ENCODE measurements around the gene GPHB5.
"Not testable (repeated sequence)": the region's sequence is repeated elsewhere in the genome, so short reads cannot be mapped to it uniquely, and the experiment has no call there.

The GPHB5 gene

DNA sequence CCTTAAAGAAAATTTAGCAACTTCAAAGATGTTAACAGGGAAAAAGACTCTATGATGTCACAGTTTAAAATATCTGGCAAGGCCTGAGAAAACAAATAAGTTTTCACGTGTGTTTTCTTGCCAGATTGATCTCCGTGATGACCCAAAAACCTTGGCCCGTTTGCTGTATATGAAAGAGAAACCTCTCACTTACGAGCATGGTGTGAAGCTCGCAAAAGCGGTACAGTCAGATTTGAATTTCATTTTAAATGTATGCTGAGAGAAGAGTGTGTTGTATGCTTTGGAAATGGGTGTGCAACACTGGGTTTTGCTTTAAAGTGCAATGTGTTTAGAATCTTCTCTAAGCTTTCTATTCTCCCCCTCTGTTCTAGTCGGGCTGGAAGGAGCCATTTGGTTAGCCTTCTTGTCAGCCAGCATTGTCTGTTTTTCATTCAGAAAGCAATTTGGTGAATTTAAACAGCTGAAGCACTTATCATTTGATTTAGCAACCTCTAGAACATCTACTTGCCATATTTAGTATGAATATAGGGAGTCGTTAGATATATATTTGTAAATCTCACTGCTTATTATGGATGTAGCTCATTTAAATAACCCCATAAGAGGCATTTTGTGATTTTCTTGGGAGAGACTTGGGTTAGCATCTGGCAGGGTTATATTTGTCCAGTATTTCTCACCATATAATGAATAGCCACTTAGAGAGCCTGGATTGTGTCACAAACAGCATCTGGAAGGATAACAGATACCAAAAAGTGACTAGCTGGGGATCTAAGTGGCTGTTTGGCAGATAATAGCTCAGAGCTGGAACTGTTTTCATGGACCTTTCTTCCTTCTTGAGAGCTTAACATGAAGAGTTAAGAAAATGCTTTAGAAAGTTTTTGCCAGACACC lies 35.5 kb downstream of the GPHB5 start:
- DNase-seq, result no peak
- H3K9me3 Mint-ChIP-seq, result no peaks in the 10 kb centered on the region

DNA sequence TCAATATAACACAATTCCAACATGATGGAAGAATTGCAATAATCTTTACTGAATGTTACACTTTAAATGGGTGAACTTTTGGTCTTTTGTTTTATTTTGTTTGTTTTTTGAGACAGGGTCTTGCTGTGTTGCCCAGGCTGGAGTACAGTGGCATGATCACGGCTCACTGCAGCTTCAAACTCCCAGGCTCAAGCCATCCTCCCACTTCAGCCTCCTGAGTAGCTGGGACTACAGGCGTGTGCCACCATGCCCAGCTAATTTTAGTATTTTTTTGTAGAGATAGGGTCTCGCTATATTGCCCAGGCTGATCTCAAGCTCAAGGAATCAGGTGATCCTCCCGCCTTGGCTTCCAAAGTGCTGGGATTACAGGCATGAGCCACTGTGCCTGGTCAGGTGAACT lies 38.8 kb downstream of the GPHB5 start:
- DNase-seq; H3K9me3 Mint-ChIP-seq; H3K4me3 Mint-ChIP-seq; H3K4me1 Mint-ChIP-seq (ENCODE audit: low read depth); H3K27me3 Mint-ChIP-seq; H3K36me3 Mint-ChIP-seq (ENCODE audit: low read depth); H3K27ac Mint-ChIP-seq: not testable (repeated sequence)

More for the DNA sequence above, 35.5 kb downstream of the GPHB5 start:
- no peak overlapping the region for H3K27ac Mint-ChIP-seq
- no peaks in the 10 kb centered on the region for H3K4me1 Mint-ChIP-seq (ENCODE audit: low read depth)
- no peaks in the 10 kb centered on the region for H3K36me3 Mint-ChIP-seq (ENCODE audit: low read depth)
- H3K4me3 Mint-ChIP-seq, result no peak overlapping the region
- peaks cover 5% of the 10 kb centered on the region for H3K27me3 Mint-ChIP-seq

DNA sequence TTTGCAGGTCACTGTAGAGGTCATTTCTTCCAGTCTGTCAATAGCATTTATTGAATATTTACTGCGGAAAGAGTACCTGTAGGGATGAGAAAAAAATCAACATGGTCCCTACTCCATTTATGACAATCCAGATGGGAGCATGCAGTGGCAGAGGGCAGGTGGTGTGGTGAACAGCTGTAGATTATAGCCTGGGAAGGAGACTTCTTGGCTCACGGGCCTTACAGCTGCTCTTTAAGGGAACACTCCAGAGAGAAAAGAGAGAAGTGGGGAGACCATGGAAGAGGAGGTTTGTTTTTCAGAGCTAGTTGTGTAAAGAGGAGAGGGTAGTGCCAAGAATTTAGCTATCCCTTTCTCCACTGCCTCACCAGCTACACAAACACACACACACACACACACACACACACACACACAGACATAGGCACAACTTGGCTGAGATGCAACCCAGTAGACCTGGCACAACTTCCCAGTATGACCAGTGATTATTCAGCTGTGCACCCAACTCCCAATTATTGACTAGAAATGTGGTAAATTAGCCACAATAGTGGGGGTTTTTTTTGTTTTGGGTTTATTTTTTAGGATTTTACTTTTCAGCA lies 41.0 kb downstream of the GPHB5 start:
- H3K9me3 Mint-ChIP-seq, result no peaks in the 10 kb centered on the region

DNA sequence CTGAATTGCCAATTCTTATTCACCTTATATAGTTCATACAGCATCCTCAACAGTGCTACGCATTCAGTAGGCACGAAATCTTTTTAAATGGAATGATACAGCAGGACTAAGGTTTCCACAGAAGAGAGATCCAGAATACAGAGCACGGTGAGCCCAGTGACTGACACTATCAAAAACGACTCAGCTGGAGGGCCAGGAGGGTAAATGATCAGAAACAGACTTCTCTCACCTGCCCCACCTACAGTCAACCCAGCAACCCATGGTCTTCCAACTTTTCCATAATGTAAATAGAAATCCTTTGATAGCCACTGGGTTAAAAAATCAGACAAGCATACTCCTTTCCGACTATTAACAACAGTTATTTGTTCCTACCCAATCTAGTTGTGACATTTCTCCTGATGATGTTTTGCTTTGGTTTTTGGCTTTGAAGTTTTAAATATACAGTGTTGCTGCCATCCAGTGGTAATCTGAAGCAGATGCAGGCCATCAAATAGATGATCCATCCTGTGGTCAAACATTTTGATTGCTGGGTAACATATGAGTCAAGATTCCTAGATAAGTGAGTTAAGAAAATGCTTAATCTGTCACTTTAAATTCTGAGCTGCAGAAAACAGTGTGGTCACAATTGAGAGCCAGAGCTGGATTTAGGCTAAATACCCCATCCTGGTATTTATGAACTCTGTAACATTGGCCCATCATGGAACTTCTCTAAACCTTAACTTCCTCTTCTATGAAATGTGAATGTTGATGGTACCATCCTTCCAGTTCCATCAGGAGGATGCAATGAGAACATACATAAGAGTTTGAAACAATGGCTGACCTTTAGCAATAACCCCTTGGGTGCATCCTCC lies 42.0 kb downstream of the GPHB5 start:
- Mint-ChIP-seq H3K4me3 (no peak overlapping the region), H3K9me3 (no peaks in the 10 kb centered on the region), H3K36me3 (ENCODE audit: low read depth) (no peaks in the 10 kb centered on the region), H3K27ac (no peak overlapping the region), H3K27me3 (peaks cover 18% of the 10 kb centered on the region), H3K4me1 (ENCODE audit: low read depth) (no peaks in the 10 kb centered on the region)
- DNase-seq, result no peak

More for the DNA sequence above, 41.0 kb downstream of the GPHB5 start:
- H3K27me3 Mint-ChIP-seq, result peaks cover 14% of the 10 kb centered on the region
- H3K4me3 Mint-ChIP-seq, result no peak overlapping the region
- H3K4me1 Mint-ChIP-seq (ENCODE audit: low read depth), result no peaks in the 10 kb centered on the region
- no peak for DNase-seq
- H3K27ac Mint-ChIP-seq, result no peak overlapping the region
- no peaks in the 10 kb centered on the region for H3K36me3 Mint-ChIP-seq (ENCODE audit: low read depth)

DNA sequence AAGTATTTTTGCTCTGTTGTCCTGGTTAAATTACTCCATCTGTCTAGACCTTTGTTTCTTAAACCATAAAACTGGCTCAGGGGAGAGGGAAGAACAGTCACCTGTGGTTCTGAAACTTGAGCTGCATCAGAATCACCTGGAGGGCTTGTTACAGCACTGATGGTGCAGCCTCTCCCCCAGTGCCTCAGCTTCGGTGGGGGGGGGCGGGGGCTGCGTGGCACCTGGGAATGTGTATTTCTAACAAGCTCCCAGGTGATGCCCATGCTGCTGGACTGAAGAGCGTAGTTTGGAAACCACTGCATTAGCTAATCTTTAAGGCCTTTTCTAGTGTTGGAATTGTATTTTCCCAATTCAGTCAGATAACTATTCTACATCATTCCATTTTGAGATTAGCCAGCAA lies 42.7 kb downstream of the GPHB5 start:
- no peaks in the 10 kb centered on the region for H3K9me3 Mint-ChIP-seq

DNA sequence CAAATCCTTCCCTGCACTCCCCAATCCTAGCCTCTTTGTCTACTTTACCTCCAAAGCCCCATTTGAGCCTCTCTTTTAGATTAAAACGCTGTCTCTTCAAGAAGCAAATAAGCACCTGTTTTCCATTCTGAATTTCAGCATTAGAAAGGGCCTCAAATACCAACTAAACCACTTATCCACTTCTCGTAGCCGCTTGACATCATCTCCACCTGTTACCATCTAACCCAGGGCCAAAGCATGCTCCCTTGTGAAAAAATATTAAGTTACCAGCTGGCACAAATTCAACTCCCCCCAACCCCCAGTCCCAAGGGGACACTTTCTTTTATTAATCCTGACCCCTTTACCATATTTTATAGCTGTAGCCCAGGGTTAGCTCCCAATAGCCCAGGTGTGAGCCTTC lies 43.1 kb downstream of the GPHB5 start:
- Mint-ChIP-seq H3K36me3 (ENCODE audit: low read depth) (no peaks in the 10 kb centered on the region), H3K9me3 (no peaks in the 10 kb centered on the region), H3K4me1 (ENCODE audit: low read depth) (no peaks in the 10 kb centered on the region), H3K27ac (no peak overlapping the region), H3K4me3 (no peak overlapping the region), H3K27me3 (peaks cover 13% of the 10 kb centered on the region)
- no peak for DNase-seq

More for the DNA sequence above, 42.7 kb downstream of the GPHB5 start:
- H3K4me3 Mint-ChIP-seq, result no peak overlapping the region
- H3K36me3 Mint-ChIP-seq (ENCODE audit: low read depth), result no peaks in the 10 kb centered on the region
- peaks cover 17% of the 10 kb centered on the region for H3K27me3 Mint-ChIP-seq
- no peak overlapping the region for H3K27ac Mint-ChIP-seq
- no peak for DNase-seq
- H3K4me1 Mint-ChIP-seq (ENCODE audit: low read depth), result no peaks in the 10 kb centered on the region

DNA sequence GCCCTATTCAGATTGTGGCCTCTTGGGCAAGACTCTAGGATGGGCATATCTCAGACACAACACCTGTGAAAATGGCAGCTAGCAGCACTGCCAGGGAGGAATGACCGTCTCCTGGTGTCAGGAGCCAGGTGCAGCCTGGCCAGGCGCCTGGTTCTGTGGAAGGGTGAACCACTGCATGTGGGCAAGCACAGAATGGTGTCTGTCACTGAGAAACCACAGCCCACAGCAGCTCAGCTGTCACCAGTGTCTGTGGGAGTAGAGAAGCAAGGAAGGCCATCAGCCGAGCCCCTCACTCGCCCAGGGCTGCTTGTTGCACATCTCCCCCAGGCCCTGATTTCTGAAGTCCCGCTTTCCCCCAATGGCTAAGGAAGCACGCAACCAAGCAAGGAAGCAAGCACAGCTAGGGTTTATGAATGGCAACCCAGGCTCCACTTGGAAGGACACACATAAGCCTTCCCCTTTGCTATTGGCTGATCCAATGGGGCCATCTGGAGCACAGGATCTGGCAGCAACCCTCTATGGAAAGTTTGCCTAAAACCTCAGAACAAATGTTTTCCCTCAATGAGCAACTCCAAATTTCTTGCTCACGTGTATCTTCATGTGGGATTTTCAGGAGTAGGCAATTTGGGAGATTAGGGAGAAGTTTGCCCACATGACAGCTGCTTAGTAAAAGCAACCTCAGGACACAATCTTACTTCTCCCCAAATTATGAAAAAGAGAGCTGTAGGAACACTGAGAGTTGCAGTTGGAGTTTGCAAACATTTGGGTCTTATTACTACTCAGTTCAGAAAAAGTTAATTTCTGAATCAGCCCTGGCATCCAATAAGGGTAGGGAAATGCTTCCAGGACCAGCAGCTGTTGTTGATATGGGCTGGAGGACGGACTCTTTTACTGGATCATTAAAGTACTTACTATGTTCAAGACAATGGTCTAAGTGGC lies 44.7 kb downstream of the GPHB5 start:
- Mint-ChIP-seq H3K36me3 (ENCODE audit: low read depth) (no peaks in the 10 kb centered on the region), H3K4me1 (ENCODE audit: low read depth) (no peaks in the 10 kb centered on the region), H3K27ac (no peak overlapping the region), H3K27me3 (peaks cover 18% of the 10 kb centered on the region), H3K4me3 (no peak overlapping the region), H3K9me3 (no peaks in the 10 kb centered on the region)
- no peak for DNase-seq

DNA sequence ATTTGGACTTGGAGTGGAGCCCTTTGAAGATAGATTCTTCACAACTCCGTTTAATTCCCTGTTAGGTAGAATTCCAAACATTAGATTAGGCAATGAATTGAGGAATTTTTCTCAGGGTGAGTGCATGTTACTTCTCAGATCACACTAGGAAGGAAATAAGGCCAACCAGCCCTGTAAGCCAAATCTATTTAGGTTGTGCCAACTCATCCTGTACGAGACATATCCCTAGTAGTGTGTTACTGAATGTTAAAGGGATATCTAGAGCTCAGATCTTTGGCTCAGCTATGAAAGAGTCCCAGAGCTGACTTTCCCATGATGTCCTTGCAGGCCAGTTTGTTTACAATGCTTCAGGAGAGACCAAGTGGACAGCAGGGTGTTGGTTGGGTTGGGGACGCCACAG lies 45.6 kb downstream of the GPHB5 start:
- H3K27ac Mint-ChIP-seq, result no peak overlapping the region
- H3K4me3 Mint-ChIP-seq, result no peak overlapping the region
- H3K27me3 Mint-ChIP-seq, result peaks cover 19% of the 10 kb centered on the region
- no peak for DNase-seq
- H3K36me3 Mint-ChIP-seq (ENCODE audit: low read depth), result no peaks in the 10 kb centered on the region
- H3K4me1 Mint-ChIP-seq (ENCODE audit: low read depth), result no peaks in the 10 kb centered on the region
- H3K9me3 Mint-ChIP-seq, result no peaks in the 10 kb centered on the region

DNA sequence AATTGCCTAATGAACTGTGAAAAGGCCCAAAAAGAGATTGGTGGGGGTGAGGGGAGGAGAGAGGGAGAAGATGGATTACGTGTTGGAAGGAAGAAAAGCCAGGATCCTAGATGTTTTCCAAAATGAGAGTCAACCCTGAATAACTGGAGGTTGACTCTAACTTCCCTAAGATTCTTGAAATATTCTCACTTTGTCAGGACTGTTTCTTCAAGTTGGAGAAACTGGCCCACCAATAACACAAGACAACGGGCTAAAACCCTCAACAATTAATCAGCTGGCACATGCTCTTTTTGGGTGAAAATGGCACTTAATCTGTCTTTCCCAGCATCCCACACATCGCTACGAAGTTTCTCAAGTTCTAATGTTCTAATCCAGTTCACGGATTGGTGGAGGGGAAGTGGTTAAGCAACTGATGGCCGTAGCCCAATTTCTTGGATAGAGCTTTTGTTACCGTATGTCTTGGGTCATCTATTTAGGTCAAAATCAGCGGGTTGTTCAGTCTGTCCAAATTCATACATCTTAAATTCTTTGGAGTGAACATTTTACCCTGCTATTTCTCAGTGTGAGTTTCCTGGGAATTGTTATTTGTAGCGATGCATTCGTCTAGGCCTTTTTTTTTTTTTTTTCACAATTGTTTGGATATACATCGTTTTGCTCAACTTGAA lies 49.0 kb downstream of the GPHB5 start:
- H3K4me1 Mint-ChIP-seq (ENCODE audit: low read depth), result no peaks in the 10 kb centered on the region
- H3K27me3 Mint-ChIP-seq, result peaks cover 34% of the 10 kb centered on the region
- no peaks in the 10 kb centered on the region for H3K36me3 Mint-ChIP-seq (ENCODE audit: low read depth)
- H3K27ac Mint-ChIP-seq, result no peak overlapping the region
- H3K9me3 Mint-ChIP-seq, result no peaks in the 10 kb centered on the region
- no peak overlapping the region for H3K4me3 Mint-ChIP-seq
- no peak for DNase-seq

DNA sequence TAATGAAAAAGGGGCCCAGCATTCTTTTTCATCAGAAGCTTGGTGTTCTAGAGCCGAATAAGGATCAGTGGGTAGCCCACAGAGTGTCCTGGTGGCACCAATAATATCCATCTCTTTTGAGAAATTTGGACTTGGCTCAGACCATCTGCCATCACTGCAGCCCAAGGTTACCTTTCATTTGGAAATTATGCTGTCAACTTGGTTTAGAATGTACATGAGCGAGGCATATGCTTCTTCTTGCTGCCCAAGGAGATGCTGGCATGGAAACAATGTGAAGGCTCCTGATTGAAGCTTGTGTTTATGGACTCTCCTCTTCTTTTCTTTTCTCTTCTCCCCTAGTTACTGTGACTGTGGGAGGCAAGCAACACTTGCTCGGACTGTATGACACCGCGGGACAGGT lies 50.0 kb downstream of the GPHB5 start:
- no peak for DNase-seq
- peaks cover 35% of the 10 kb centered on the region for H3K27me3 Mint-ChIP-seq
- no peaks in the 10 kb centered on the region for H3K9me3 Mint-ChIP-seq
- no peak overlapping the region for H3K4me3 Mint-ChIP-seq
- no peaks in the 10 kb centered on the region for H3K4me1 Mint-ChIP-seq (ENCODE audit: low read depth)
- H3K27ac Mint-ChIP-seq, result no peak overlapping the region
- no peaks in the 10 kb centered on the region for H3K36me3 Mint-ChIP-seq (ENCODE audit: low read depth)

DNA sequence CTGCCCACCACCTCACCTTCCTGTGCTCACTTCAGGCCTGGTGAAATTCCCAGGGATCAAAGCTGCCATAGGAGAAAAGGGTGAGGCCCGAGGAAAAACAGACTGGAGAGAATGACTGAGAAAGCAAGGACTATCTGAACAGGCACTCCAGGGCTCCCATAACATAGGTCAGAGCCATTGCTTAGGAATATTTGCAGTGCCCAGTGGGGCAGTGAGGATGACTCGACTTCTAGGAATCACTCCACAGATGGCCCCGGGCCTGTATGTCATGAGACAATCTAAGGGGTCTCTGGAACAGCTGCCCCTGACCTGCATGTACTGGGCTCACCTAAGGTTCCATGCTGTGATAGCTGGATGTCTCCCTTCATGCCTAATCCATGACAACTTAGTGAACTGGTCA lies 51.6 kb downstream of the GPHB5 start:
- H3K4me1 Mint-ChIP-seq (ENCODE audit: low read depth), result no peaks in the 10 kb centered on the region
- H3K4me3 Mint-ChIP-seq, result no peak overlapping the region
- no peak overlapping the region for H3K27ac Mint-ChIP-seq
- no peaks in the 10 kb centered on the region for H3K9me3 Mint-ChIP-seq
- H3K27me3 Mint-ChIP-seq, result peaks cover 28% of the 10 kb centered on the region
- H3K36me3 Mint-ChIP-seq (ENCODE audit: low read depth), result no peaks in the 10 kb centered on the region
- DNase-seq, result no peak

DNA sequence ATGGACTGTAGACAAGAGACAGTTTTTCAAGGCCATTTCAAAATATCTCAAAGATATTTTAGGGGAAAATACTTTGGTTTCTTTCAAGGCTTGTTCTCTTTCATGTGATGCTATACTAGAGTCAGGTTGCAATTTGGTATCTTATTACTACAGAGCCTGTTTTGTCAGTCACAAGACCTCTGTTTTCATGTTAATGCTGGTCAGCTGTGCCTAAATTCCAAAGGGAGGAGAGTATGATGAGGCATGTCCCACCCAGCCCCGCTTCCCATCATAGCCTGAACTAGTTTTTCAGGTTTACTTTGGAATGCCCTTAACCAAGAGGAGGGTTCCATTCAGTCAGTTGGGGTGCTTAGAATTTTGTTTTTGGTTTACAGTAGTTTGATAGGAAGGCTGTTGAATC lies 52.6 kb downstream of the GPHB5 start:
- H3K27me3 Mint-ChIP-seq, result peaks cover 30% of the 10 kb centered on the region

More for the DNA sequence above, 52.6 kb downstream of the GPHB5 start:
- DNase-seq, result no peak
- Mint-ChIP-seq H3K4me1 (ENCODE audit: low read depth) (no peaks in the 10 kb centered on the region), H3K4me3 (no peak overlapping the region), H3K27ac (no peak overlapping the region), H3K9me3 (no peaks in the 10 kb centered on the region), H3K36me3 (ENCODE audit: low read depth) (no peaks in the 10 kb centered on the region)

Data from activated T-cell treated with anti-CD3 and anti-CD28 coated beads, Interleukin-2, amount 50 U/mL, for 24 hours (primary cell).